Natural killer cell (primary cell): ENCODE results near the gene KRTAP5-1. TPM values are rescaled to one million over a fixed set of nuclear protein-coding genes. Genes with fewer than 3 reads are reported as not detected.
A peak's percentile ranks its signal among the peaks of the same experiment; 100 is the strongest.
"Not testable (repeated sequence)": the region's sequence is repeated elsewhere in the genome, so short reads cannot be mapped to it uniquely, and the experiment has no call there.

Experiments used
- ATAC-seq, 3 donors: fragments of 150-1000 bp in 2 of 3; fragments of 200-7000 bp in 1 of 3; cut with Tn5 transposase; 1 replicate in 1 of 3; 2 replicates in 2 of 3; pipeline ENCODE4 v1.10.0; 2021; ENCODE audit warnings: mild to moderate bottlenecking in 2 of 3, moderate library complexity in 2 of 3
- DNase-seq, 2 donors: peaks; one replicate each; pipeline versions ENCODE4 v3.0.0 to v3.0.0-alpha.2; 2013 to 2021; ENCODE audit warnings: mixed read lengths in 1 of 2
- H3K27ac ChIP-seq: one replicate; pipeline ENCODE4 v1.5.1; 2013; ENCODE audit warnings: mild to moderate bottlenecking, low read length
- H3K27me3 ChIP-seq: one replicate; pipeline ENCODE4 v1.6.1; 2013; ENCODE audit warnings: low read length; ENCODE audit not compliant: control insufficient read depth, insufficient read depth
- H3K36me3 ChIP-seq: one replicate; pipeline ENCODE4 v1.6.1; 2013; ENCODE audit warnings: low read length; ENCODE audit not compliant: control insufficient read depth, insufficient read depth
- H3K4me1 ChIP-seq: one replicate; pipeline ENCODE4 v1.6.1; 2013; ENCODE audit warnings: low read length; ENCODE audit not compliant: control insufficient read depth, insufficient read depth
- H3K4me3 ChIP-seq: one replicate; pipeline ENCODE4 v1.5.1; 2013; ENCODE audit warnings: low read length
- H3K9me3 ChIP-seq: one replicate; pipeline ENCODE4 v1.6.1; 2013; ENCODE audit warnings: low read length; ENCODE audit not compliant: control insufficient read depth, insufficient read depth
- H3K27ac Mint-ChIP-seq, 2 donors: one replicate each; pipeline ENCODE4 v1.8.0; 2022; ENCODE audit warnings: mild to moderate bottlenecking in 2 of 2, mixed read lengths in 2 of 2, moderate library complexity in 1 of 2
- H3K27me3 Mint-ChIP-seq, 2 donors: one replicate each; pipeline ENCODE4 v1.8.0; 2022; ENCODE audit warnings: low read depth in 2 of 2, mixed read lengths in 2 of 2
- H3K36me3 Mint-ChIP-seq: one replicate; pipeline ENCODE4 v1.8.0; 2022; ENCODE audit warnings: mixed read lengths
- H3K4me1 Mint-ChIP-seq, 2 donors: one replicate each; pipeline ENCODE4 v1.8.0; 2022; ENCODE audit warnings: mixed read lengths in 2 of 2
- H3K4me3 Mint-ChIP-seq: one replicate; pipeline ENCODE4 v1.8.0; 2022; ENCODE audit warnings: mild to moderate bottlenecking, moderate library complexity, mixed read lengths
- H3K9me3 Mint-ChIP-seq, 2 donors: one replicate each; pipeline ENCODE4 v1.8.0; 2022; ENCODE audit warnings: mixed read lengths in 2 of 2
- WGBS: methylation state at CpG from one replicate; pipeline ENCODE4 v1.1.7; 2013; ENCODE audit warnings: missing lambda C conversion rate; ENCODE audit not compliant: insufficient coverage; 5-methylcytosine and 5-hydroxymethylcytosine counted together
- intact Hi-C: fragments of 100-400 bp; cut with micrococcal nuclease; formaldehyde crosslinking; loops from one replicate; pipeline ENCODE4 v1.14.2; 2022
- total RNA-seq, 4 donors: library from RNA; stranded (reverse); fragments of 120-200 nt in 1 of 4; gene quantifications; one replicate each; pipeline versions ENCODE4 v1.2.3 to v1.2.4, GENCODE V29; 2013 to 2022
- TF ChIP-seq, protein P1 (sequence below): fragments of 200-600 bp; IDR thresholded peaks from one replicate; pipeline ENCODE4 v1.8.0; 2022; ENCODE audit warnings: antibody characterized with exemption

Gene KRTAP5-1
- total RNA-seq, 3 donors from 2014 or later (not counting 1 experiment from before 2014, with no cell fraction given), result not detected

DNA sequence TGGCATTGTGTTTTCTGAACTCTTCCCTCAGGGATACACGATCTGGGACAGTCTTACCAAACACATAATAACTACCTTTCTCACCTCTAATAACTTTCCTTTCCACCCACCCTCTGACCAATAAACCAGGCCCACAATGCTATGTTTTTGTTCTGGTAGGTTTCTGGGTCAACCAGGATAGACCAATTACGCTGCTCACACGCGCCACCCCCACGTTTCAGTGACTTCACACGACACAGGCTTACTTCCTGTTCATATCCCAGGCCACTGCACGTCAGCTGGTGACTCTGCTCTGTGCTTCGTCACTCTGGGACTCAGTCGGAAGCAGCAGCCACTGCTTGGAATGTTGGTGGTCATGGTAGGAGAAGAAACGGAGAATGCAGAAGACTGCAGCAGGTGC is 34.4 kb upstream of the KRTAP5-1 start:
- Histone ChIP-seq H3K4me3 (no peak overlapping the region), H3K4me1 (no peaks in the 10 kb centered on the region), H3K27ac (no peak overlapping the region), H3K9me3 (no peaks in the 10 kb centered on the region), H3K27me3 (no peaks in the 10 kb centered on the region), H3K36me3 (no peaks in the 10 kb centered on the region)
- no peak overlapping the region for H3K4me3 Mint-ChIP-seq
- TF ChIP-seq, protein P1, sequence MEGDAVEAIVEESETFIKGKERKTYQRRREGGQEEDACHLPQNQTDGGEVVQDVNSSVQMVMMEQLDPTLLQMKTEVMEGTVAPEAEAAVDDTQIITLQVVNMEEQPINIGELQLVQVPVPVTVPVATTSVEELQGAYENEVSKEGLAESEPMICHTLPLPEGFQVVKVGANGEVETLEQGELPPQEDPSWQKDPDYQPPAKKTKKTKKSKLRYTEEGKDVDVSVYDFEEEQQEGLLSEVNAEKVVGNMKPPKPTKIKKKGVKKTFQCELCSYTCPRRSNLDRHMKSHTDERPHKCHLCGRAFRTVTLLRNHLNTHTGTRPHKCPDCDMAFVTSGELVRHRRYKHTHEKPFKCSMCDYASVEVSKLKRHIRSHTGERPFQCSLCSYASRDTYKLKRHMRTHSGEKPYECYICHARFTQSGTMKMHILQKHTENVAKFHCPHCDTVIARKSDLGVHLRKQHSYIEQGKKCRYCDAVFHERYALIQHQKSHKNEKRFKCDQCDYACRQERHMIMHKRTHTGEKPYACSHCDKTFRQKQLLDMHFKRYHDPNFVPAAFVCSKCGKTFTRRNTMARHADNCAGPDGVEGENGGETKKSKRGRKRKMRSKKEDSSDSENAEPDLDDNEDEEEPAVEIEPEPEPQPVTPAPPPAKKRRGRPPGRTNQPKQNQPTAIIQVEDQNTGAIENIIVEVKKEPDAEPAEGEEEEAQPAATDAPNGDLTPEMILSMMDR, result no peak
- H3K9me3 Mint-ChIP-seq, result no peaks in the 10 kb centered on the region
- ATAC-seq, result peak; percentile 21 to 59 (median 48)
- intact Hi-C loops, result no loop called here
- H3K4me1 Mint-ChIP-seq, result peaks cover 0 to 5% of the 10 kb centered on the region in 2 donors
- H3K27ac Mint-ChIP-seq, result no peak overlapping the region
- WGBS, result 52% methylated on average over 10 of the region's 10 CpGs
- H3K27me3 Mint-ChIP-seq, result peaks cover 30 to 56% of the 10 kb centered on the region in 2 donors
- no peaks in the 10 kb centered on the region for H3K36me3 Mint-ChIP-seq
- peak in 1 of 2 donors; percentile 48 for DNase-seq

DNA sequence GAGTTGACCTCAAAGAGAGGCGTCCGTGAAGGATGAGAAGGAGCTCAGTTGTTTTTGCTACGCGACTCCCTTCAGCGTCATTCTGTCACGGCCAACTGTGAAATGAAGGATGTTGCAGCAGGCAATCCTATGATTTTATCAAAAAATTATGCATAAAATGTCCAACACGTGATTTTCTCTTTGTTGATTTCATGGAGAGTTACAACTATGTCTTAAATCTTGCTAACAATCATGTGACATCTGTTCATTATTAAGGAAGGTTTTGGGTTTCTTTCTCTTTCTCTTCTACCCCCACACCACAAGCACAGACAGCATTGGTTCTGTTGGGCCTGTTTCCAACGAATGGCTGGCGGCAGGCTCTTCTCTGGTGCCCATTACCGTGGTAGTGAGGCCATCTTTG is 33.1 kb upstream of the KRTAP5-1 start:
- no peaks in the 10 kb centered on the region for H3K4me1 ChIP-seq
- Mint-ChIP-seq H3K9me3 (no peaks in the 10 kb centered on the region), H3K4me1 (peaks cover 0 to 5% of the 10 kb centered on the region in 2 donors), H3K4me3 (no peak overlapping the region), H3K27me3 (peaks cover 33 to 62% of the 10 kb centered on the region in 2 donors), H3K36me3 (no peaks in the 10 kb centered on the region), H3K27ac (peak overlapping the region in 1 of 2 donors; percentile 40)
- H3K36me3 ChIP-seq, result no peaks in the 10 kb centered on the region
- intact Hi-C loops, result no loop called here
- DNase-seq (no peak), ATAC-seq (no peak)
- no peaks in the 10 kb centered on the region for H3K27me3 ChIP-seq
- H3K27ac ChIP-seq, result no peak overlapping the region
- 90% methylated on average over 9 of the region's 10 CpGs for WGBS
- TF ChIP-seq, protein P1, result no peak
- H3K4me3 ChIP-seq, result no peak overlapping the region
- H3K9me3 ChIP-seq, result no peaks in the 10 kb centered on the region

- Histone ChIP-seq H3K4me3 (no peak within 1 kb of the TSS), H3K4me1 (peaks cover 15% of the 10 kb centered on the region), H3K27ac (no peak within 1 kb of the TSS), H3K36me3 (no peaks in the 10 kb centered on the region), H3K27me3 (peaks cover 2% of the 10 kb centered on the region), H3K9me3 (no peaks in the 10 kb centered on the region)
- peaks cover 23 to 26% of the 10 kb centered on the region in 2 donors for H3K27me3 Mint-ChIP-seq
- H3K4me3 Mint-ChIP-seq, result no peak within 1 kb of the TSS
- H3K4me1 Mint-ChIP-seq, result no peaks in the 10 kb centered on the region
- H3K27ac Mint-ChIP-seq, result no peak within 1 kb of the TSS
- intact Hi-C loops, result no loop called here
- 84% methylated on average over 4 of the region's 4 CpGs for WGBS
- DNase-seq (no peak), ATAC-seq (no peak)
- H3K36me3 Mint-ChIP-seq, result no peaks in the 10 kb centered on the region
- no peaks in the 10 kb centered on the region for H3K9me3 Mint-ChIP-seq
- TF ChIP-seq, protein P1, result no peak
Measured at GRCh38 chr11:1608363-1608762, 23.3 kb upstream of the KRTAP5-1 start, which contains the start of gene KRTAP5-3. Gene KRTAP5-3, minus strand, starts transcription at chr11:1608463. Its CDS starts 78 bp downstream, at chr11:1608385.

- H3K4me1 Mint-ChIP-seq, H3K9me3 Mint-ChIP-seq, H3K27ac Mint-ChIP-seq, ATAC-seq, DNase-seq, H3K27ac ChIP-seq, H3K9me3 ChIP-seq, intact Hi-C loops, H3K4me3 Mint-ChIP-seq, H3K4me3 ChIP-seq, H3K36me3 ChIP-seq, H3K36me3 Mint-ChIP-seq, H3K27me3 ChIP-seq: not testable (repeated sequence)
- peaks cover 26 to 27% of the 10 kb centered on the region in 2 donors for H3K27me3 Mint-ChIP-seq
- peaks cover 15% of the 10 kb centered on the region for H3K4me1 ChIP-seq
- 54% methylated on average over 4 of the region's 5 CpGs for WGBS
Measured at GRCh38 chr11:1607901-1608300, 22.8 kb upstream of the KRTAP5-1 start.

GRCh38 chr11:1607156-1607845 is 22.2 kb upstream of the KRTAP5-1 start:
- H3K27ac ChIP-seq, H3K4me3 ChIP-seq, intact Hi-C loops, H3K9me3 ChIP-seq, H3K27me3 ChIP-seq, H3K4me3 Mint-ChIP-seq, H3K36me3 Mint-ChIP-seq, H3K9me3 Mint-ChIP-seq, ATAC-seq, DNase-seq, H3K27ac Mint-ChIP-seq, H3K4me1 Mint-ChIP-seq, H3K36me3 ChIP-seq: not testable (repeated sequence)
- H3K4me1 ChIP-seq, result peaks cover 15% of the 10 kb centered on the region
- 57% methylated on average over 18 of the region's 18 CpGs for WGBS
- H3K27me3 Mint-ChIP-seq, result peaks cover 26 to 27% of the 10 kb centered on the region in 2 donors

DNA sequence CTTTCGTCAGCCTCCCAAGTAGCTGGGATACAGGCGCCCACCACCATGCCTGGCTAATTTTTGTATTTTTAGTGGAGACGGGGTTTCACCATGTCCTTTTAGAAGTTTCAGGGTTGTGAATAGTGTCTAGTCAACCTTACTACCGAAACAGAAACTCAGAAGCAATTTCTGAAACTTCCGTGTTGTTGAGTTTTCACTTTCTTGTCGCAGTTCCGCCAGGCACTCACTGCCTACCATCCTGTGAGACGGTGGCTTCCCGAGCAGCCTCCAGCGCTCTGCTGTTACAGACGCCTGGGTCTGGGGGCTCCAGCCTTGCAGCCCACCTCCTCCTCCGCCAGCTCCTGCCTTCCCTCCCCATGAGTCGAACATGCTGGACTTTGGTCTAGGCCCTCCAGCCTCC is 20.8 kb upstream of the KRTAP5-1 start:
- H3K27me3 ChIP-seq, H3K9me3 Mint-ChIP-seq, H3K4me3 ChIP-seq, H3K9me3 ChIP-seq, H3K4me1 Mint-ChIP-seq, H3K4me3 Mint-ChIP-seq, intact Hi-C loops, H3K36me3 ChIP-seq, H3K27ac Mint-ChIP-seq, H3K36me3 Mint-ChIP-seq: not testable (repeated sequence)
- peak in 2 of 3 donors; percentile 35 to 38 for ATAC-seq
- H3K27me3 Mint-ChIP-seq, result peaks cover 27 to 31% of the 10 kb centered on the region in 2 donors
- peak in 1 of 2 donors; percentile 41 for DNase-seq
- Histone ChIP-seq H3K4me1 (peaks cover 15% of the 10 kb centered on the region), H3K27ac (peak overlapping the region; percentile 9)
- WGBS, result 78% methylated on average over 13 of the region's 13 CpGs
